HG03103 (cell line): Measurements from ENCODE around the gene C1orf21.

Source experiments
- ATAC-seq: cut with Tn5 transposase; IDR thresholded peaks from one replicate; pipeline ENCODE4 v1.9.1; 2021; ENCODE audit warnings: low read depth; ENCODE audit not compliant: unreplicated experiment

The C1orf21 gene

DNA sequence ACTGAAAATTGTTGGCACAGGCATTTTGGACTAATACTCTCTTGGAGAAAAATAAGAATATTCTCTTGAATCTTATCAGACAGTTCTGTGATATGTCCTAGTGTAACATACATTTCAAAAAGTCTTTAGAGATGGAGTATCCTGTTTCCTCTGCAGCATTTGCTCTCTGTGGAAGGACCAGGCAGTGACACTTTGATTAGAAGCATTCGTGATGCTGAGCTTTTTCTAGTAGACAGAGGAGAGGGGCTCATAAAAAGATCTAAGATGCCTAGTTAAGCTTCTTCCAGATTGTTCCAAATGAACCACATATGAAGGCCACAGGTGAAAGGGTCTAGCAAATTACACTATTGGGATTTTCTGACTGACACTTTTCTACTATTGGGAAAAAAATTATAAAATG, 120.3 kb downstream of the C1orf21 start:
- ATAC-seq, result no peak

DNA sequence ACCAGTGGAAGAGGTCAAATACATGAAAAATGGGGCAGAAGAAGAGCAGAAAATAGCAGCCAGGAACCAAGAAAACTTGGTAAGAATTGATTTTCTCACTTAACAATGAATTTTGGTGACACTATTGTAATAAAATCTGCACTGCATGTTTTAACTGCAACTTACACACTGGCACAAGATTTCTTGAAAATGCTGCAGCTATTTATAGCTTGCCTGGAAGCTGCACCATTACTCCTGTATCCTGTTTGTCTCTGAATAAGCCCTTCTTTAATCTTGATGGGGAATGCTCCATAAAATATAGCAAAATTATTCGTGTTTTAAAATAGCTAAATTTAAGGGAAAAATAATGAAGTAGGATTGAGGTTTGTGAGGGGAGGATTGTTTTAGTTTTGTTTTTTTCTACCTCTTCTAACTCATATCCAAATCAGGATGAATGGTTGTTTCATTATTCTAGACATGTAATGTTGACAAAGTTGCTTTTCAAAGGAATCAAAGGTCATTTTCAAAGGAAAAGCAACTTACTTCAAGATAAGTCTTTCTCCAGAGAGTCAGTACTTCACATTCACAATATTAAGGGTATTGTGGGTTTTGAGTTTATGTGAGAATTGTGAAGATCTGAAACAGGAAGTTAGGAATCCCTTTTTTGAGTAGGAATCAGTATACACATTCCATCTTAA, 120.9 kb downstream of the C1orf21 start:
- no peak for ATAC-seq

DNA sequence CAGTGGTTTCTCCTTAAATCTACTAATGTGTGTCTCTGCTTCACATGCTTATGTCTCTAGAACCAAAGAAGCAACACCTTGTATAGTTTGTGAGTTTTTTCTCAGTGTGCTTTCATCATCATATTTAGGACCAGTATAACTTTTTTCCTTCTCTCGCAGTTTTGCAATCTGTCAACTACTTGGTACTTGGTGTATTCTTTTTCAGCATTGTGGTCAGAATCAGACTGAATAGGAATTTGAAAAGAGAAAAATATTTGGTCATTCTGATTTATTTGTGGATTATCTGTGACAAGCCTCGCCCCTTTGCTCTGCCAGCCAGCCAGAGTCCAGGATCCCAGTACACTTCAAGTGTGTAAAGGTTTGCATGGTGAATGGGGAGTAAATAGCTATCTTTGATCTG, 122.3 kb downstream of the C1orf21 start:
- ATAC-seq, result no peak

DNA sequence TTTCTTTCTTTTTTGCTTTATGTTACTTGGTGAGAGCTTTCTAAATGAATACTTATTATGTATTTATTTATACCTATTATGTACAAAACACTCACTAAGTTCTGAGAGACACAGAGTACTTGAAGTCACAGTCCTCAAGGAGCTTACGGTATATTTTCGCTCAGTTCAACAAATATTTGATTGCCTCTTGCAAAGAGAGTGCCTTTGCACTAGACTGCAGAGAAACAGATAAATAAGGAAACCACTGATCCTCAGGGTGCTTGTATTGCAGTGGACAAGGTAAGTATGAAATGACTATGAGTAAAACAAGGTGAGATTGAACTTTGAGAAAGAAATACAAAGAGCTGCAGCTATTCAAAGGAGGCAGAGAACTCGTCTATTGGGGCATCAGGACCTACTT, 123.3 kb downstream of the C1orf21 start:
- ATAC-seq, result no peak

DNA sequence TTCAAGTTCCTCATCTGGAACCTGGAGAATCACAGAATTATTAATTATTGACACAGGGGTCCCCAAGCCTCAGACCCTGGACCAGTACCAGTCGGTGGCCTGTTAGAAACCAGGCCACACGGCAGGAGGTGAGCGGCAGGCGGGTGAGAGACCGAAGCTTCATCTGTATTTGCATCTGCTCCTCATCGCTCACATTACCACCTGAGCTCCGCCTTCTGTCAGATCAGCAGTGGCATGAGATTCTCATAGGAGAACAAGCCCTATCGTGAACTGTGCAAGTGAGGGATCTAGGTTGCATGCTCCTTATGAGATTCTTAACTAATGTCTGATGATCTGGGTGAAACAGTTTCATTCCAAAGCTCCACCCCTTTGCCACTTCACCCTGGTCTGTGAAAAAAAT, 125.9 kb downstream of the C1orf21 start:
- no peak for ATAC-seq

DNA sequence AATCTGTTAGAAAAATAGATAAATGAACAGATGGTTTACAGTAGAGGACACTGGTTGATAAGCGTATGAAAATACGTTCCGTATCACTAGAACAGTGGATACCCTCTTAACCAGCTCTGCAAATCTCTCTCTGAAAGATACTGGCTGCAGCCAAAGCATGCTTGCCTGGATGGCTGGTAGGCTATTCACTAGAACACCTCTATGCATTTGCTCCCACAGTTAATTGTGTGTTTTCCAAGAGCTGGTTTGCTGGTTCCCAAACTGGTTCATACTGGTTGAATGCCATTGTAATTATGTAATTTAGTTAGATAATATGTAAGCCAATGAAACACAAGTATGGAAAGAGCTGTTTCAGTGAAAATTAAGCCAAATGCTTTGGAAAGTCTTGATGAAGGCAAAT, 126.6 kb downstream of the C1orf21 start:
- no peak for ATAC-seq

DNA sequence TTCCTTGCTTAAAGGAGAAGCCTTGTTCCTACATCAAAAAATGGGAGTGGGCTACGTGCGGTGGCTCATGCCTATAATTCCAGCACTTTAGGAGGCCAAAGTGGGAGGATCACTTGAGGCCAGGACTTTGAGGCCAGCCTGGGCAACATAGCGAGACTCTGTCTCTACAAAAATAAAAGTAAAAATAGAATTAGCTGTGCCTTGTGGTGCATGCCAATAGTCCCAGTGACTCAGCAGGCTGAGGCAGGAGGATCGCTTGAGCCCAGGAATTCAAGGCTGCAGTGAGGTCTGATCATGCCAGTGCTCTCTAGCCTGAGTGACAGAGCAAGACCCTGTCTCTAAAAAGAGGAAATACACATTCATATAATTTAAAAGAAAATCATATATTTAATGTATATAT, 127.1 kb downstream of the C1orf21 start:
- no peak for ATAC-seq

DNA sequence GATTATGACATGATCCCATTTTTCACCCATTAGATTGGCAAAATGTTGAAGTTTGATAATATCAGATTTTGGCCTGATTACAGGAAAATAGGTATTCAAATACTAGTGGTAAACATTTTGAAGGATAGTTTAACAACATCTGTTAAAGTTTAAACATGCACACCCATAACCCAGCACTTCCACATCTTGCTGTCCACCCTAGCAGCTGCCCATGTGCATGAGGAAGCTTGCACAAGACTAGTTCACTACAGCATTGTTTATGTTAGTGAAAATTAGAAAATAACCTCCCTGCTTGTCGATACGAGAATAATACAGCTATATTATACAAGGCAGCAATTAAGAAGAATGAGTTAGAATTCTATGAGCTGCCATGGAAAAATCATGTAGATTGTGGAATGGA, 127.6 kb downstream of the C1orf21 start:
- ATAC-seq, result no peak

DNA sequence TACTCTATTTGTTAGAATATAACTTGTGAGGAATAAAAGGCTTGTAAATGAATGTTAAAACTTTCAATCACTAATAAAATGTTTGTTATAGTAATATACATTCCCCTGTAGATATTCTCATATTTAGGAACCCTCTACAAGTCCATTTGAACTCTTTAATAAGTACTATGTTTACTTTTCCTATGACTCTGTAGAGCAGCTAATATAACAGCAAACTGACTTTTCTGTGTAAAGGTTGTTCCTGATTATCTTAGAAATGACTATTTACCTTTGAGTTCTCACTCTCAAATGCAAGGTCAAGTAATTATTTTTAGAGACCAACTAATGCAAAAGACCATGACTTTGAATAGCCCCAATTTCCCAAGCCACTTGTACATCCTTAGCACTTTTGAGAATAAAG, 130.3 kb downstream of the C1orf21 start:
- no peak for ATAC-seq

DNA sequence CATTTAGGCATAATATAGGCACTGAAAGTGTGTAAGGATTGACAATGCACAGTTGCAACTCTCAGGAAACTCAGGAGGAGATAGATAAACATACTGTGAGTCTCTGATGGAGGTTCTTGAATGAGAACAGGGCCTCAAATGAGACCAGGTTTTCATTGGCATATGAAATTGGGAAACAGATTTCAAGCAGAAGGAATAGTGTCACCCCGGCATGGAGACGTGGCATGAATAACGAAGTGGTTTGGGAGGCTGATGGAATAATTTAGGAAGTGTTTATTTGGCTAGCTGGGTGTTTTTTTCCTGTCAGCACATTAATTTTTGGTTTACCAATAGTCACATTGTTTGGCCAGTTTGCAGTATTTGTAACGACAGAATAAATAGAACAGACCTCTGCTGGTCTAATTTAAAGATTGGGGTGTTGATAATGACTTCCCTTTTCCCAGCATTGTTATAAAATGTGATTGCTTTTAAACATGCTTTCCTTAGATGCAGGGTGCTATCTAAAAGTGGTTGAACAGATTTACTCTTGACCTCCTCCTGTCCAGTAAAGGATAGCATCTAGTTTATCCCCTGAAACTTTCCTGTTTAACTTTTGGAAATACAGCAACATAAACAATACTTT, 132.0 kb downstream of the C1orf21 start:
- ATAC-seq, result no peak

DNA sequence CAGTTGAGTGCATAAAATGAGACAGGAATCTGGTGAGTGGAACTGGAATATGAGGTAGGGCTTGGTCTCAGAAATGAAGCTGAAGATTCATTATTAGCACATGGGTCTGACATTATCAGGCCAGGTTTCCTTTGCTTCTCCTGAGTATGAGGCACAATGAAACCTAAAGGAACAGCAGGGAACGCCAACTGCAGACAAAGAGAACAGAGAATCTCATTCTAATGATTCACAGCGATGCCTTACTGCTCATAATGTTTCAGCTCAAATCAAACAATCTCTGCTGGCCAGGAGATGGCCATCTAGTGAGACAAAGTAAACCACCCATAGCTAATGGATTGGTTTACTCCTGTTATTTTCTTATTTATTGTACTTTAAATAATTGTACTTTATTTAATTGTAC, 133.5 kb downstream of the C1orf21 start:
- no peak for ATAC-seq

DNA sequence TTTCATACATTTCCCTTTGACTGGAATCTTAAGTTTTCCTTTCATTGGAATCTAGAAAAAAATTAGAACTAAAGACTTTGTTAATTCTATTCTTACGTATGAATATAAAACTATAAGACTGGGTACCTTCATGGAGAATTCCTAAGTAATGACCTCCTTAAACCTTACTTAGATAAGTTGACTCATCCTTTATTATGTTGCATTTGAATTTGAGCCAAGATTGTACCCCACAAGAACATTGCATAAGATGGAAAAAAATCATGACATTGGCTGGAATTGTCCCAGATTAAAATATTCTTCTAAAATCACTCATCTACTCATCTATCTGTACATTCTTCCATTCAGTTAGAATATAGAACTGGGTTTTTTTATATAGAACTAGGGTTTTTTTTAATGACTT, 137.4 kb downstream of the C1orf21 start:
- ATAC-seq, result no peak

DNA sequence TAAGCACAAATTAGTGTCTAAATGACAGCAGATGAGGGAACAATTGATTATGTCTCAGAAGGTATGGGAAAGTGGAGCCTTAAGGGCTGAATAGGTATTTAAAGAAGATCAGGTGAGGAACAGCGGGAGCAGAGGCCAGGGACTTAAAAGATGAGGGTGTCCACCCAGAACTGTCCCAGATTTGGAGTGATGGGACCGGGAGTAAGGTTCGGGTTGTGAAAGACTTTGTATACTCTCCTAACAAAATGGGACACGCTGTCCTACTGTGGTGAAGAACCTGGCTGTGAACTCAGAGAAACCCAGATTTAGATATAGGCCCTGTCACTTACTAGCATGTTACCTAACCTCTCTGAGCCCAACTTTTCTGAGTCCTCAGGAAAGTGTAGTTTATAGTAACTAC, 140.6 kb downstream of the C1orf21 start:
- no peak for ATAC-seq

DNA sequence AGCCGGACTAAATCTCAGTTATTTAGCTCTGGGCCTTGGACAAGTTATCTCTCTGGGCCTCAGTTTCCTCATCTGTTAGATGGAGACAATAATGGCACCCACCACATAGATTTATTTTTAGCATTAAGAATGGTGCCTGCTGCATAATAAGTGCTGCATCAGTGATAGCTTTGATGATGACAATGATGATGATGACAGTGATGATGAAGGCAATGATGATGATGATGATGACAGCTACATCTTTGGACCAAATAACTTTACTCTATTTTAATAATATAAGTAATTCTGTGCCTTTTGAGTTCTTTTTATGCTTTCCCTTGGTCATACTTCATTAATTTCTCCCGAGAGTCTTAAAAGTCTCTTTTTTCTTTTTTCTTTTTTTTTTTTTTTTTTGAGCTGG, 143.4 kb downstream of the C1orf21 start:
- ATAC-seq, result no peak

DNA sequence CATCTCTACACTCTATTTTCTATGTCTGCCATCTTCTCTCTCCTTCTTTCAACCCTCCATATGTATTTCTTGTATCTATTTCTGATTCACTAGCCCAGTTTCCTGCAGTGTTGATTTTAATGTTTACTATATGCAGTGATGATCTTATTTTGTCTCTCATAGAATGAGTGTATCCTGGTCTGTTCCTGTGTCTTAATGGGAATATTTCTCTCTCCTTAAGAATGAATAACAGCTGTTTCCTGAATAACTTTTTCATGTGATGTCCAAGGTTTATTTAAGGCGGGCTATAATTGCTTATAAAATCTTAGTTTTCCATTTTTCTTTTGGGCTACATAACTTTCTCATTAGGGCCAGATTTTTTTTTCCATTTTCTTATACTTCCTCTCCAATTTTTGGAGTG, 144.5 kb downstream of the C1orf21 start:
- ATAC-seq, result no peak

DNA sequence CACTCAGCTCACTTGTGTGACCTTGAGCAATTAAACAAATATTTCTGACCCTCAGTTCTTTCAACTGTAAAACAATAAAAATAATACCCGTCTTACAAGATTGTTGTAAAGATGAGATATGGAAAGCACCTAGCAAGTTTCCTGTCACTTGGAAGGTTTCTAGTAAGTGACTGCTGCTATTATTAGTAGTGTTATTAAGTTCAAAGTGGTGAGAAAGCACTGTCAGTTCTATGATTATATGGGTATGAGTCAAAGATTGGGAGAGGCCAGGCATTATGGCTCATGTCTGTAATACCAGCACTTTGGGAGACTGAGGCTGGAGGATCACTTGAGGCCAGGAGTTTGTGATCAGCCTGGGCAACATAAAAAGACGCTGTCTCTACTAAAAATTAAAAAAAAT, 145.4 kb downstream of the C1orf21 start:
- no peak for ATAC-seq

DNA sequence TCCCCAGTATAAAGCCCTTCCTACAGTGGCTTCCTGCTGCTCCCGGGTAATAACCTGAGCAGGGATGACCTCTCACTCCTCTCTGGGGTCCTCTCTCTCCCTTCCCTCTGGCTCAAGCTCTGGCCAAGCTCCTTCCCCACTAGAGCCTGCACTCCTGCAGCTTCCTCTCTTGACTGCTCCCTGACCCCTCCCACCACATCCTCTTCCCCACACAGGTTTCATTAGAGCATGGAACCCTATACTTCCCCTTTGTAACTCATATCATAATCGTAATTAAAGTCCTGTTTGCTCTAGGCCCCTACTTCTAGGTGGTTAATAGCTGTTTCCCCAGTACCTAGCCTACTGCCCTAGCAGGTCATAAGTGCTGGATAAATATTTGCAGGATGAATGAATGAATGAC, 146.2 kb downstream of the C1orf21 start:
- no peak for ATAC-seq

DNA sequence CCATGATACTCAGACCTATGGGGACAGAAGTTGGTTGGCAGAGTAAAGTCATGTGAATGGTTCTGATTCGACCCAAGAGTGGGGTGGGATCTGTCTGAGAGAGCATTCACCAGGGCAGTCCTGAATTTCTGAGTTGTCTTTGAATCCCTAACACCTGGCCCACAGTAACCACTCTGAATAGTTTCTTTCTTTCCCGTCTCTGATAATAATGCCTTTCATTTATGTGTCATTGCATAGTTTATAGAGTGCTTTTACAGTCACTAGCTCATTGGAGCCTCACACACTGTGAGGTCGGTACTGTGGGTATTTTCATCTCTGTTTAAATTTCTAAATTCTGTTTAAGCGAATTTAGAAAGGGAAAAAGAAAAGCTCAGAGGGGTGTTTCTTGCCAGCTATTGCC, 147.1 kb downstream of the C1orf21 start:
- no peak for ATAC-seq

DNA sequence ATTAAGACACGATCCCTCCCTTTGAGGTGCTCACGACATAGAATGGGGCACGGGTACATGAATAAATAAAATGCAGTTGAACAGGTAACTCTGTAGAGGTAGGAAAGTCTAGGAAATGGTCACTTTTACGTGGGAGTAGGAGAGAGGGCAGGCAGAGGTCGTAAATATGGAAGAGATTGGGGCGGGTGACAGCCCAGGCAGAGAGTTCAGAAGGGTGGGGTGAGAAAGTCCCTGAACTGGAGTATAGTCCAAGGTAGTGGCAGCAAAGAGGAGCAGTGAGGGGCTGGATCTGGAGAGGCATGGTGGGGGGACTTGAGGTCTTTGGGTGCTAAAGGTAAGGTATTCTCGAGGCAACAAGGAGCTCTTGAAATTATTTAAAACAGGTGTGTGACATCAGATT, 147.9 kb downstream of the C1orf21 start:
- ATAC-seq, result no peak

DNA sequence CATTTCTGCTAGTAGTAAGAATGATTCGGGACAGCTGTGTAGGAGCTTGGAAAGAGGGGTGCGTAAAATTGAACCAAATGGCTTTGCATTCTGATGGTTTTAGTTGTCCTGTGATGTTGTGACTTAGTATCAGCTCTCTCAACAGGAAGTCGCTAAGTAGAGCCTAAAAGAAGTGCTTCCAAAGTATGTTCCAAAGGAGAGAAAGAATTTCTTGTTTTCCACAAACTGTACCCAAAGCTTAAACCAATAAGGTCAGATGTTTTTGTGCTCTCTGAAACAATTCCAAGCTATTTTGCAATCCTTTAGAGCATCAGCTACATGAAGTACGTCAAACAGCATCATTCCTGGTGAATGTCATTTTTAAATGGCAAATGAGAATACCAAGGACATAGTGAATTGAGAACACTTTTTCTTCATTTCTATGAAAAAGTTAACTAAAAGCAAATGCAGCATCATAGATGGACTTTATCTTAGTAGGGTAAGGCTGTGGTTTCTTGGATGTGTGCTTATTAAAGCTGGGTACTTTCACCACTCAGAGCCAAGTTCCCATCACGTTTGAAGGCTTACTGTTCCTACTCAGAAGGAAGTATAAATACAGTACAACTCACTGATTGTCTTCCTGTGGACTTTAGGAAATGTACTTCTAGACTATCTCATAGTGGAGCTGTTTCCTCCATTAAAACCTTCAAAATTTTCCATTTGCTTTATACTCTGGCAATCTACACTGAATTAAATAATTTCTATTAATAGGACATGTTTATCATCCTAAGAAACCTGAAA, 148.6 kb downstream of the C1orf21 start:
- ATAC-seq, result no peak

DNA sequence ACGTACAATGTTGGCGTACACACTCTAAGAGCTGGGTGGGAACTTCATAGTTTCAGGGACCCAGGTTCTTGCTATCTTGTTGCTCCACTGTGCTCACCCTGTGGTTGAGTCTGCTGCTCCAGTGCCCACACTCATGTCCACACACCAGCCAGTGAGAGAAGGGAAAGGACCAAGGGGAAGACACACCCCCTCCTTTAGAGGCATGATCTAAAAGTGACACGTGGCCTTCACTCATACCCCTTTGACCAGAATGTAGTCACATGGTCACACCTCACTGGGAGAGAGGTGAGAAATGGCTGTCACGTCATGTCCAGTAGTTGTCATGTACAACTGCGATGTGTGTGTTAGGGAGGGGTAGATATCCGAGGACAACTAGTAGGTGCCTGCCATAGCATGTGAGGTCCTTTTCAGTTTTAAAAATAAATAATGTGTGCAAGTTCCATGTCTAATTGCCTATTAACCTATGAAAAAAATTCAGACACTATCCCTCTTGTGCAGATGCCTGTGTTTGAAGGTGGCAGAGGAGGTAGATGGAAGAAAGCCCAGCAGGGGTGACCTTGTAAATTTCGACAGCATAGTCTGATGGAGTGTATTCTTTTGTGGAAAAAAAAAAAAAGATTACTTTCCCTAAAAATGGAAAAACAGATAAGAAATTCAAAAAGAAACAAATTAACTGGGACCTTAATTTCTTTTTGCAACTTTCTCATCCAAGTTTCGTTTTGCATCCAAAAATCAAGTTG, 149.6 kb downstream of the C1orf21 start:
- ATAC-seq, result no peak
